ENCODE measurements around the gene NCLN. TPM values are rescaled to one million over a fixed set of nuclear protein-coding genes. Genes with fewer than 3 reads are reported as not detected.

Gene NCLN
- total RNA-seq, 2 experiments from 2014 or later: 49.6 to 51.9 TPM

- no peak for DNase-seq
- TF ChIP-seq CTCF (IDR thresholded peaks at IDR 0.05): no peak
- ChIA-PET CTCF (no interaction called here), POLR2A (no interaction called here)
- no peak overlapping the region for H3K27ac Mint-ChIP-seq
- H3K4me3 Mint-ChIP-seq: no peak overlapping the region
- H3K9me3 Mint-ChIP-seq: no peaks in the 10 kb centered on the region
- Histone ChIP-seq H3K27me3 (ENCODE audit: control insufficient read depth in 1 of 2, insufficient read depth in 2 of 2, low read length in 2 of 2) (peaks cover 3 to 10% of the 10 kb centered on the region in 2 experiments), H3K4me3 (ENCODE audit: low read length) (no peak overlapping the region), H3K9me3 (ENCODE audit: control insufficient read depth in 1 of 2, insufficient read depth in 1 of 2, low read length in 2 of 2) (peaks cover 9 to 12% of the 10 kb centered on the region in 2 experiments), H3K4me1 (ENCODE audit: insufficient read depth, low read length) (no peaks in the 10 kb centered on the region), H3K36me3 (ENCODE audit: insufficient read depth, low read length) (no peaks in the 10 kb centered on the region), H3K27ac (ENCODE audit: low read depth in 1 of 2, low read length in 2 of 2) (no peak overlapping the region)
- intact Hi-C loops (cut with DNase I, micrococcal nuclease): no loop called here
- peaks cover 15% of the 10 kb centered on the region for H3K27me3 Mint-ChIP-seq
- no peaks in the 10 kb centered on the region for H3K36me3 Mint-ChIP-seq (ENCODE audit: low read depth)
- H3K4me1 Mint-ChIP-seq (ENCODE audit: low read depth): no peaks in the 10 kb centered on the region
- no peak for ATAC-seq (ENCODE audit: poor library complexity)
Measured at GRCh38 chr19:3253270-3253669, 67.5 kb downstream of the NCLN start.

GRCh38 chr19:3254520-3254919 lies 68.8 kb downstream of the NCLN start:
- Histone ChIP-seq H3K4me3 (ENCODE audit: low read length) (no peak overlapping the region), H3K36me3 (ENCODE audit: insufficient read depth, low read length) (no peaks in the 10 kb centered on the region), H3K9me3 (ENCODE audit: control insufficient read depth in 1 of 2, insufficient read depth in 1 of 2, low read length in 2 of 2) (peaks cover 9% of the 10 kb centered on the region in 2 experiments), H3K4me1 (ENCODE audit: insufficient read depth, low read length) (no peaks in the 10 kb centered on the region), H3K27ac (ENCODE audit: low read depth in 1 of 2, low read length in 2 of 2) (no peak overlapping the region), H3K27me3 (ENCODE audit: control insufficient read depth in 1 of 2, insufficient read depth in 2 of 2, low read length in 2 of 2) (peaks cover 3 to 8% of the 10 kb centered on the region in 2 experiments)
- POLR2A ChIA-PET: no interaction called here
- H3K4me3 Mint-ChIP-seq: no peak overlapping the region
- no peak overlapping the region for H3K27ac Mint-ChIP-seq
- H3K4me1 Mint-ChIP-seq (ENCODE audit: low read depth): no peaks in the 10 kb centered on the region
- no peaks in the 10 kb centered on the region for H3K9me3 Mint-ChIP-seq
- intact Hi-C loops (cut with DNase I, micrococcal nuclease): no loop called here
- H3K36me3 Mint-ChIP-seq (ENCODE audit: low read depth): no peaks in the 10 kb centered on the region
- TF ChIP-seq CTCF (IDR thresholded peaks at IDR 0.05): no peak
- CTCF ChIA-PET: no interaction called here
- ATAC-seq (ENCODE audit: poor library complexity) (no peak), DNase-seq (no peak)
- peaks cover 22% of the 10 kb centered on the region for H3K27me3 Mint-ChIP-seq

- no peak overlapping the region for H3K4me3 ChIP-seq (ENCODE audit: low read length)
- H3K27ac Mint-ChIP-seq: no peak overlapping the region
- no peaks in the 10 kb centered on the region for H3K36me3 Mint-ChIP-seq (ENCODE audit: low read depth)
- no peaks in the 10 kb centered on the region for H3K4me1 ChIP-seq (ENCODE audit: insufficient read depth, low read length)
- no peaks in the 10 kb centered on the region for H3K9me3 Mint-ChIP-seq
- H3K27me3 ChIP-seq (ENCODE audit: control insufficient read depth in 1 of 2, insufficient read depth in 2 of 2, low read length in 2 of 2): no peaks in the 10 kb centered on the region
- no peaks in the 10 kb centered on the region for H3K36me3 ChIP-seq (ENCODE audit: insufficient read depth, low read length)
- CTCF ChIA-PET: no interaction called here
- POLR2A ChIA-PET: no interaction called here
- intact Hi-C loops (cut with DNase I, micrococcal nuclease): no loop called here
- H3K9me3 ChIP-seq (ENCODE audit: control insufficient read depth in 1 of 2, insufficient read depth in 1 of 2, low read length in 2 of 2): peaks cover 8 to 9% of the 10 kb centered on the region in 2 experiments
- H3K4me3 Mint-ChIP-seq: no peak overlapping the region
- no peak for ATAC-seq (ENCODE audit: poor library complexity)
- no peak overlapping the region for H3K27ac ChIP-seq (ENCODE audit: low read depth in 1 of 2, low read length in 2 of 2)
- no peak for DNase-seq
- TF ChIP-seq CTCF (IDR thresholded peaks at IDR 0.05): no peak
- H3K27me3 Mint-ChIP-seq: peaks cover 14% of the 10 kb centered on the region
- H3K4me1 Mint-ChIP-seq (ENCODE audit: low read depth): no peaks in the 10 kb centered on the region
Measured at GRCh38 chr19:3257071-3257470, 71.3 kb downstream of the NCLN start.

Other genes with a start within 250 kb of the NCLN start
- 1 to 10 TPM; 2.0 to 2.4 TPM for gene ZNF77, start 241.0 kb upstream of the NCLN start, total RNA-seq
- gene TLE6, start 208.4 kb upstream of the NCLN start, total RNA-seq: not detected
- gene TLE2, start 156.7 kb upstream of the NCLN start, total RNA-seq: 10 to 100 TPM; 23.9 to 25.0 TPM
- gene TLE5, start 123.4 kb upstream of the NCLN start, total RNA-seq: 100 to 1,000 TPM; 722 to 793 TPM
- 1 to 10 TPM; 2.6 to 3.4 TPM for gene GNA11, start 91.6 kb upstream of the NCLN start, total RNA-seq
- gene GNA15, start 49.9 kb upstream of the NCLN start, total RNA-seq: 10 to 100 TPM; 12.1 to 14.9 TPM
- gene S1PR4, start 7.2 kb upstream of the NCLN start, total RNA-seq: 10 to 100 TPM; 70.2 to 73.7 TPM
- under 1 TPM; 0.36 TPM for gene CELF5, start 38.7 kb downstream of the NCLN start, total RNA-seq
- gene NFIC, start 180.7 kb downstream of the NCLN start, total RNA-seq: 10 to 100 TPM; 22.1 to 22.2 TPM

All from CD4-positive, alpha-beta T cell (primary cell).